ENCODE measurements around the gene IP6K3. TPM values are rescaled to one million over a fixed set of nuclear protein-coding genes. Genes with fewer than 3 reads are reported as not detected.

The IP6K3 gene, protein sequence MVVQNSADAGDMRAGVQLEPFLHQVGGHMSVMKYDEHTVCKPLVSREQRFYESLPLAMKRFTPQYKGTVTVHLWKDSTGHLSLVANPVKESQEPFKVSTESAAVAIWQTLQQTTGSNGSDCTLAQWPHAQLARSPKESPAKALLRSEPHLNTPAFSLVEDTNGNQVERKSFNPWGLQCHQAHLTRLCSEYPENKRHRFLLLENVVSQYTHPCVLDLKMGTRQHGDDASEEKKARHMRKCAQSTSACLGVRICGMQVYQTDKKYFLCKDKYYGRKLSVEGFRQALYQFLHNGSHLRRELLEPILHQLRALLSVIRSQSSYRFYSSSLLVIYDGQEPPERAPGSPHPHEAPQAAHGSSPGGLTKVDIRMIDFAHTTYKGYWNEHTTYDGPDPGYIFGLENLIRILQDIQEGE
- polyA plus RNA-seq: 0.05 TPM in 1 of 3 replicates, not detected in the others
- not detected for polyA plus RNA-seq (2011; ENCODE audit: low read depth)
- not detected in 2 replicates for polyA plus RNA-seq (2011; cell fraction: cytosol; rRNA removed)
- not detected in 2 replicates for polyA plus RNA-seq (2011; cell fraction: nucleus; rRNA removed)
- not detected in 2 replicates for polyA plus RNA-seq (2012; ENCODE audit: low replicate concordance)
- polyA minus RNA-seq: not detected in 3 replicates
- polyA minus RNA-seq (2011; cell fraction: cytosol; rRNA and poly(A)+ RNA removed): not detected
- polyA minus RNA-seq (2011; cell fraction: nucleus; rRNA and poly(A)+ RNA removed): not detected in 2 replicates

DNA sequence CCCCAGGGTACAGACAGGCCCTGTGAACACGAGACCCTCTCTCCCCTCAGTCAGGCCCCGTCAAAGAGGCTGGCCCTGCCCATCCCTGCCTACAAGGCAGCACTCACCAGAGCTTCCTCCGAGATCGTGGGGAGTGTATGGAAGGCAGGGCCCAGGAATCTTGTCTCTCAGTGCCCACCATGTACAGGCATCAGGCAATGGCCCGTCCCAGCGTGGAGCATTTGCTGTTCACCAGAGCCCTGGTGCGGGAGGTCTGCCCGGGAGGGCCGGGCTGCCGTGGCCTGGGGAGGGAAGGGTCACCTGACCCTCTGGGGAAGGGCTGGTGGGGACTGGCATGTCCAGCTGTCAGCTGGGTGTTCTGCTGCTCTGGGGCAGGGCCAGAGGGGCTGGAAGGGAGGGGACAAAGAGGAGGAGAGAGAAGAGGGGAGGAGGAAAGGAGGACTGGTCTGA is at the start of gene IP6K3:
IP6K3 (minus strand) TSS at position 255 of the 450 bp plus-strand sequence. CDS start 11,429 bp downstream, outside the sequence.
- dilution Hi-C loops (cut with MboI; ENCODE audit: extremely low pct_ligation_motif_present, low sequenced_read_pairs): no loop called here
- Histone ChIP-seq H4K20me1 (ENCODE audit: control insufficient read depth, extremely low read depth, insufficient read depth, low read length) (no peaks in the 10 kb centered on the region), H3K4me3 (ENCODE audit: control insufficient read depth in 2 of 3, extremely low read depth in 1 of 3, insufficient read depth in 2 of 3, low read depth in 1 of 3, low read length in 3 of 3) (no peak within 1 kb of the TSS), H3K4me1 (ENCODE audit: control insufficient read depth, extremely low read depth, insufficient read depth, low read length) (peaks cover 17% of the 10 kb centered on the region), H3K9me3 (ENCODE audit: control insufficient read depth, low read depth, low read length) (no peaks in the 10 kb centered on the region), H3K36me3 (ENCODE audit: control insufficient read depth in 2 of 2, extremely low read depth in 1 of 2, insufficient read depth in 2 of 2, low read length in 2 of 2) (no peaks in the 10 kb centered on the region), H3K27me3 (ENCODE audit: control insufficient read depth, extremely low read depth, insufficient read depth, low read length) (peaks cover 5% of the 10 kb centered on the region), H3K79me2 (ENCODE audit: control insufficient read depth, insufficient read depth, low read length) (no peaks in the 10 kb centered on the region), H3K9me1 (ENCODE audit: control insufficient read depth, extremely low read depth, insufficient read depth, low read length) (peaks cover 2% of the 10 kb centered on the region), H3K9ac (ENCODE audit: control insufficient read depth, extremely low read depth, insufficient read depth, low read length) (no peak within 1 kb of the TSS), H2AFZ (ENCODE audit: control insufficient read depth, low read length) (no peak within 1 kb of the TSS), H3K4me2 (ENCODE audit: control insufficient read depth, extremely low read depth, insufficient read depth, low read depth, low read length) (no peak within 1 kb of the TSS), H3K27ac (ENCODE audit: control insufficient read depth, insufficient read depth, low read length) (no peak within 1 kb of the TSS)
- TF ChIP-seq, protein P1, sequence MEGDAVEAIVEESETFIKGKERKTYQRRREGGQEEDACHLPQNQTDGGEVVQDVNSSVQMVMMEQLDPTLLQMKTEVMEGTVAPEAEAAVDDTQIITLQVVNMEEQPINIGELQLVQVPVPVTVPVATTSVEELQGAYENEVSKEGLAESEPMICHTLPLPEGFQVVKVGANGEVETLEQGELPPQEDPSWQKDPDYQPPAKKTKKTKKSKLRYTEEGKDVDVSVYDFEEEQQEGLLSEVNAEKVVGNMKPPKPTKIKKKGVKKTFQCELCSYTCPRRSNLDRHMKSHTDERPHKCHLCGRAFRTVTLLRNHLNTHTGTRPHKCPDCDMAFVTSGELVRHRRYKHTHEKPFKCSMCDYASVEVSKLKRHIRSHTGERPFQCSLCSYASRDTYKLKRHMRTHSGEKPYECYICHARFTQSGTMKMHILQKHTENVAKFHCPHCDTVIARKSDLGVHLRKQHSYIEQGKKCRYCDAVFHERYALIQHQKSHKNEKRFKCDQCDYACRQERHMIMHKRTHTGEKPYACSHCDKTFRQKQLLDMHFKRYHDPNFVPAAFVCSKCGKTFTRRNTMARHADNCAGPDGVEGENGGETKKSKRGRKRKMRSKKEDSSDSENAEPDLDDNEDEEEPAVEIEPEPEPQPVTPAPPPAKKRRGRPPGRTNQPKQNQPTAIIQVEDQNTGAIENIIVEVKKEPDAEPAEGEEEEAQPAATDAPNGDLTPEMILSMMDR (optimal IDR thresholded peaks at IDR 0.05 in 1 of 3, IDR thresholded peaks at IDR 0.05 in 1 of 3, conservative IDR thresholded peaks at IDR 0.05 in 1 of 3; ENCODE audit: extremely low read depth in 1 of 3, insufficient read depth in 2 of 3, low read length in 3 of 3): no peak
- no peak for TF ChIP-seq EZH2 (IDR thresholded peaks at IDR 0.05; ENCODE audit: low read length)
- FAIRE-seq: no peak
- DNase-seq (ENCODE audit: low read depth, low spot score): no peak

DNA sequence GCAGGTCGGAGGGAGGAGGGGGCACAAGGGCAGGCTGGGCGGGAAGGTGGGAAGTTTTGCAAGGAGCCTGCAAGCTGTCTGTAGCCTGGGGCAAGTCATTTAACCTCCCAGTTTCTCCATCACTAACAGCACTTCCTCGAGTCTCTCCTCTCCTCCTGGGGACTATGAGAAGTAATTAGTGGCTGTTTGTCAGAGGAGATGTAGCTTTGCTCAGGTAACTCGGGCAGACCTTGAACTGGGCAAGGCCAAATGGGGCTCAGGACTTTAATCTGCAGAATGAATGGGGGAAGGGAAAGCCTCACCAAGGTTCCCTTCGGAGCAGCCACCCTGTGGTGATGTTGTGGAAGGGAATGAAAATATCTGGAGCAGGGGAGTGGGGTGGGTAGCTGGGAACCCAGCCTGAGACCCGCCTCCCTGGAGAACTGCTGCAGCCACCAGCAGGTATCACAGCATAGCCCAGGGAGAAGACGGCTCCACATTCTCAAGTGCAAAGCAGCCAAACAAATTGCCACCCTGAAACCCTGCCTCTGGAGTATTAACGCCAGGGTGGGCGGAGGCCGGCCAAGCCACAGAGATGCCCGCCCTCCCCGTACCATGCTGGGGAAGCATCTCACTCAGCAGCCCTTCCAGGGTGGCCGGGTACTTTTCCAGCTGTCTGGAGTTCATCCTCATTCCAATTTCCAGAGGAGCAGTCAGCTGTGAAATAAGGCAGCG is 48.4 kb upstream of the IP6K3 start:
- dilution Hi-C loops (cut with MboI; ENCODE audit: extremely low pct_ligation_motif_present, low sequenced_read_pairs): no loop called here
- TF ChIP-seq, protein P1 (optimal IDR thresholded peaks at IDR 0.05 in 1 of 3, IDR thresholded peaks at IDR 0.05 in 1 of 3, conservative IDR thresholded peaks at IDR 0.05 in 1 of 3; ENCODE audit: extremely low read depth in 1 of 3, insufficient read depth in 2 of 3, low read length in 3 of 3): no peak
- TF ChIP-seq EZH2 (IDR thresholded peaks at IDR 0.05; ENCODE audit: low read length): no peak
- Histone ChIP-seq H3K9me1 (ENCODE audit: control insufficient read depth, extremely low read depth, insufficient read depth, low read length) (no peaks in the 10 kb centered on the region), H3K9me3 (ENCODE audit: control insufficient read depth, low read depth, low read length) (no peaks in the 10 kb centered on the region), H3K79me2 (ENCODE audit: control insufficient read depth, insufficient read depth, low read length) (no peaks in the 10 kb centered on the region), H3K4me3 (ENCODE audit: control insufficient read depth in 2 of 3, extremely low read depth in 1 of 3, insufficient read depth in 2 of 3, low read depth in 1 of 3, low read length in 3 of 3) (no peak overlapping the region), H3K4me2 (ENCODE audit: control insufficient read depth, extremely low read depth, insufficient read depth, low read depth, low read length) (no peak overlapping the region), H3K27ac (ENCODE audit: control insufficient read depth, insufficient read depth, low read length) (no peak overlapping the region), H3K4me1 (ENCODE audit: control insufficient read depth, extremely low read depth, insufficient read depth, low read length) (no peaks in the 10 kb centered on the region), H3K27me3 (ENCODE audit: control insufficient read depth, extremely low read depth, insufficient read depth, low read length) (peaks cover 8% of the 10 kb centered on the region), H3K36me3 (ENCODE audit: control insufficient read depth in 2 of 2, extremely low read depth in 1 of 2, insufficient read depth in 2 of 2, low read length in 2 of 2) (no peaks in the 10 kb centered on the region), H3K9ac (ENCODE audit: control insufficient read depth, extremely low read depth, insufficient read depth, low read length) (no peak overlapping the region), H4K20me1 (ENCODE audit: control insufficient read depth, extremely low read depth, insufficient read depth, low read length) (no peaks in the 10 kb centered on the region), H2AFZ (ENCODE audit: control insufficient read depth, low read length) (no peak overlapping the region)
- no peak for DNase-seq (ENCODE audit: low read depth, low spot score)
- no peak for FAIRE-seq

Measured in keratinocyte (primary cell).